ENCODE results near the gene AMACR.
"Not testable (repeated sequence)": the region's sequence is repeated elsewhere in the genome, so short reads cannot be mapped to it uniquely, and the experiment has no call there.

Gene AMACR

GRCh38 chr5:33968211-33969005 is 39.4 kb downstream of the AMACR start:
- DNase-seq (ENCODE audit: low spot score): no peak

- no peak for DNase-seq (ENCODE audit: low spot score)
These were observed 41.0 kb downstream of the AMACR start for GRCh38 chr5:33966805-33967204.

GRCh38 chr5:33964132-33964700 is 43.6 kb downstream of the AMACR start:
- no peak for DNase-seq (ENCODE audit: low spot score)

GRCh38 chr5:33958176-33958575 is 49.7 kb downstream of the AMACR start:
- no peak for DNase-seq (ENCODE audit: low spot score)

- no peak for DNase-seq (ENCODE audit: low spot score)
These were observed 50.2 kb downstream of the AMACR start for GRCh38 chr5:33957577-33958150.

- DNase-seq (ENCODE audit: low spot score): not testable (repeated sequence)
These were observed 55.7 kb downstream of the AMACR start for GRCh38 chr5:33952175-33952574.

- no peak for DNase-seq (ENCODE audit: low spot score)
These were observed 63.2 kb downstream of the AMACR start for GRCh38 chr5:33944543-33945132.

- no peak for DNase-seq (ENCODE audit: low spot score)
These were observed 66.8 kb downstream of the AMACR start for GRCh38 chr5:33941090-33941489.

- no peak for DNase-seq (ENCODE audit: low spot score)
These were observed 68.1 kb downstream of the AMACR start for GRCh38 chr5:33939556-33940262.

- DNase-seq (ENCODE audit: low spot score): no peak
These were observed 69.0 kb downstream of the AMACR start for GRCh38 chr5:33938881-33939280.

- no peak for DNase-seq (ENCODE audit: low spot score)
These were observed 69.4 kb downstream of the AMACR start for GRCh38 chr5:33938507-33938796.

- DNase-seq (ENCODE audit: low spot score): no peak
These were observed 69.9 kb downstream of the AMACR start for GRCh38 chr5:33937707-33938506.

GRCh38 chr5:33937017-33937706 is 70.7 kb downstream of the AMACR start:
- DNase-seq (ENCODE audit: low spot score): no peak

- DNase-seq (ENCODE audit: low spot score): peak; percentile 30
These were observed 71.4 kb downstream of the AMACR start, which contains the start of gene RXFP3 for GRCh38 chr5:33936381-33937016. Gene RXFP3, plus strand, starts transcription at chr5:33936386. Its CDS starts 355 bp downstream, at chr5:33936741.
